GM18858 (cell line): Measurements from ENCODE around the gene SRGAP3.

ENCODE experiments used
- ATAC-seq: cut with Tn5 transposase; IDR thresholded peaks from one replicate; pipeline ENCODE4 v1.9.1; 2021; ENCODE audit not compliant: unreplicated experiment

The SRGAP3 gene

DNA sequence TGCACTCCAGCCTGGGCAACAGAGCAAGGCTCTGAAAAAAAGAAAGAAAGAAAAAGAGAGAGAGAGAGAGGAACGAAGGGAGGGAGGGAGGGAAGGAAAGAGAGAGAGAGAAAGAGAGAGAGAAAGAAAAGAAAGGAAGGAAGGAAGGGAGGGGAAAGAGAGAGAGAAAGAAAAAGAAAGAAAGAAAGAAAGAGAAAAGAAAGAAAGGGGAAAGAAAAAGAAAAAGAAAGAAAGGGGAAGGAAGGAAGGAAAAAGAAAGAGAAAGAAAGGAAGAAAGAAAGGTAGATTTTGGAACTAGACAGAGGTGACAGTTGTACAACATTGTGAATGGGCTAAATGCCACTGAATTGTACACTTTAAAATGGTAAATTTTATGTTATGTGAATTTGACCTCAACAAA lies 5.3 kb upstream of the SRGAP3 start:
- no peak for ATAC-seq

DNA sequence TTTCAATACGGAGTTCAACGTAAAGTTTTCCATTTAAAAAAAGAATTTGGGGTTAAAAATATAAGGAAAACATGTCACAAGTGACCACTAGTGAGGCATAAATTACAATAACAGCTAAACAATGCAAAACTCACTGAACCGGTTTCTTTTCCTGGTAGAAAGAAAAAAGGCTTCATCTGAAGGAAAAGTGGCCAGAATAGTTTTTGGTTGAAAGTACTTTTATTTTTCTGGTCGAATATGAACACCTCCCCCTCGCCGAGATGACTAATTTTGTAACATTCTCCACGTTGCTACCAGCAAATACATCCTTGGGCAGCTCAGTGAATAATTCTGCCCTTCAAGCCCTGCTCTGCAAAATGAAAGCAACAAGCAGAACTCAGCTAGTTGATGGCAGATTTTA lies 3.9 kb upstream of the SRGAP3 start:
- ATAC-seq: no peak

DNA sequence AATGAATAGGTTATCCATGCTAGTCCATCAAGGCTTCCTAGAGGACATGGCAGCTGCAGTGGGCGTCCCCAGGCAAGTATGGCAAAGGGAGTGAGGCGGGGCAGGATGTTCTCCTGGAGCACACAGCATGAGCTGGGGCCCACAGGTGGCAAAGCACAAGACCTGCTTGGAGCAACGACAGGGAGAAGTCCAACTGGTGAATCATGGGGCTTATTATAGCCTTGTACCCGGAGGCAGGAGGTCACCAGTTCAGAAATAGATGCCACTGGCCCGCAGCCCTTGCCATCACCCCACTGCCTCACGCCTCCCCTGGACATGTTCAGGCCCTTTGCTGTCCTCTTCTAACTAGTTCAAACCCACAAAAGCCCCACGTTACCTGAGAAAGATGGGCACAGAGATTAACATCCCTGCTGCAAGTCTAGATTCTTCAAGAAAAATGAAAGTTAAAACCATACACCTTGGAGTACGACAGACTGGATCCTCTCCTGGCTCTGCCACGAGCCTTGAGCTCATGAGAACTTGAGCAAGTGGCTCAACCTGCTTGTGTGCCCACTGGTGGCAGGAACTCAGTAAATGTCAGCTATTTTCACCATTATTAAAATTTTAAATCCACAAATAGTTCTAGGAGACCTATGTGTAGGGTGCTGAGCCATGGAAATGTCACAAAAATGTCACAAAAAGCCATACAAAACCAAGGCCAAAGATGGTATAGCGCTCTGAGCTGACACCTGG lies 1.8 kb upstream of the SRGAP3 start:
- ATAC-seq: no peak

- no peak for ATAC-seq
Observed at GRCh38 chr3:9250236-9250635, 790 bp upstream of the SRGAP3 start.

DNA sequence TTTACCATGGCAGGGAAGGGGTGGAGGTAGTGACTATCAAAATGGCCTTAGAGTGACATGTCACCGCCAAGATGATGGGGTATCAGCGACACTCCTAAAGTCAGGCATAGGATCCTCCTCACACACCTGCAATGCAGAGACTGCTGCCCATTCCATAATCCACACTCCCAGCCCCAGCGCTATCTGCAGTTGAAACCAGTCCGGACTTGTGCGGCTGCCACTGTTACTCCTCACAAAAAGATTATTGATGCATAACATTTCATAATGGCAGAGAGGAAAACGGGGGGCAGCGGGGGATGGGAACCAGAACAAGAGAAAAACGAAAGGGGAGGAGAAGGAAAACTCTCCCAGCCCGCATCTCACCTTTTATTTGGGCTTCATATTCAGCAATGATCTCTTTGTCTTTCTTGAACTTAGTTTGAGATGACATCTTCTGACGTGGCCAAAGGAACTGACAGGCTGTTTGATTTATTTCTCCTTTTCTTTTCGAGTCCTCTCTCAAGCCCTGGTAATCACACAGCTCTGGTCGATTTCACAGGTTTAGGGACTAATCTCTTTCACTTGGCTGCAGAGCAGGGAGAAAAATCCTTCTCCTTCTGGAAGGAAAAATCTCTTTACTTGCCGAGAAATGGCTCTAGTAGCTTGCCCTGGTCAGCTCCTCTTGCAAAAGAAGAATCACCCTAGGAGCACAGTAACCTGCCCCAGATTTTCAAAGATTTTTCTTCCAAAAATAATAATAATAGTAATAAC lies 749 bp downstream of the SRGAP3 start:
- ATAC-seq: no peak

DNA sequence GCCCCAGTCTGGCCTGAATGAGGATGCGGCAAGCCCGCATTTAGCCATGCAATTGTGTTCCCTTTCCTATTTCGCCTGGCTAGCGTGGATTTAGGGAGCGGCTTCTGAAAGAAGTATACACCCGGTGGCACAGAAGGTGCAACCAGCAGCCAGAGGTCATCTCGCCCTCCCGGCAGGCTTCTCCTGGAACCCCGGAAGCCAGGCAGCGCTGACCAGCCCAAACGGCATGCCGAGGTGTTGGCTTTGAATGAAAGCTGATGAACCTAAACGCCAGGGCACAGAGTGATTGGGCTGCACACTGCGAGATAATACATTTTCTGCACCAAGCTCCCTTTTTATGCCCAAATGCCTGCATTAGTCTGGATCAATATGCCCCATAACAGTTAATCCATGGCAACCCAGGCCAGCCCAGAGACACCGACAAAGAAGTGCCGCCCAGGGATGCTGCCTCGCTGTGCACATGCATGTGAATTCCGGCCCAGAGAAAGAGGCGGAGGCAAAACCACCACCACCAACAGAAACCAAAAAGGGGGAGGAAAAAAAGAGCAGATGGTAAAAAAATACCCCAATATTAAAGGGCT lies 1.4 kb downstream of the SRGAP3 start:
- ATAC-seq: no peak

DNA sequence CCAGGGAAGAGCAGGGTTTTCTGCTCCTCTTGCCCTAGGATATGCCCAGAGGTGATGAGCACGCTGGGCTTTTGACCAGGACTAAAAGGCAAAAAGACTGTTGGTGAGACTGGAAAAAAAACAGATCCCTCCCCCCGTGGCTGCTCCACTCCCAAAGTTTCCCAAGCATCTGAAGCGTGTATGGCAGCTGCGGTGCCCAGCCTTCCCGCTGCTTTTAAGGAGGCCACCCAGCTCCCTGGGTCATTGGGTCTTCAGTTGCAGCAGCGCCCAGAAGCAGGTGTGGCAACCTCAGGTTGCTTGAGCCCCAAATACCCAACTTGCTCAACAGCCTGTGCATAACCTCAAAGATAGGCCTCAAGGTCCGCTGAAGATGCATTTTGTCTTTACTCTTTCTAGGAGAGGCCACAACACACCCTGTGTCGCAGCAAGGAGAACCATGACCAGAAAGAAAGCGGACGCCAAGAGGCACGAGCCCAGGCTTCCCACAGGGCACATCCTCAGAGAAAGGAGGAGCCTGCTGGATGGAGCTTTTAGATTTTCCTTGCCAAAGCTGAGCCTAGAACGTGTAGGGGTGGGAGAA lies 2.0 kb downstream of the SRGAP3 start:
- no peak for ATAC-seq

DNA sequence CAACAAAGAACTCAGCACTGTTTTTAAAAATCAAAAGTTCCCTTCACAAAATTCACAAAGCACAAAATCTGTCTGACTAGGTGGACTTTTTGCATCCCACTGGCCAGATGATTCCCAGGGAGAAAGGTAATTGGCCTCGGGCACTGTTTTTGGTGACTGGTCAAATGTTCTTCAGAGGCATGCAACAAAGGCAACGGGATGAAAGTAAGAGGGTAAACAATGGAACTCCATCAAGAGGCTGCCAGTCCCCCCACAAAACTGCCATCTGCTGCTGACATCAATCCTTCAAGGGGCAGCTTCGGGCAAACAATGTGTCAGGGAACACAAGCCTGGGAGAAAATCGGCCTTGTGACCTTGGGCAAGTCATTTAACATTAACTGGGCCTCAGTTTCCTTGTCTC lies 3.3 kb downstream of the SRGAP3 start:
- ATAC-seq: no peak

DNA sequence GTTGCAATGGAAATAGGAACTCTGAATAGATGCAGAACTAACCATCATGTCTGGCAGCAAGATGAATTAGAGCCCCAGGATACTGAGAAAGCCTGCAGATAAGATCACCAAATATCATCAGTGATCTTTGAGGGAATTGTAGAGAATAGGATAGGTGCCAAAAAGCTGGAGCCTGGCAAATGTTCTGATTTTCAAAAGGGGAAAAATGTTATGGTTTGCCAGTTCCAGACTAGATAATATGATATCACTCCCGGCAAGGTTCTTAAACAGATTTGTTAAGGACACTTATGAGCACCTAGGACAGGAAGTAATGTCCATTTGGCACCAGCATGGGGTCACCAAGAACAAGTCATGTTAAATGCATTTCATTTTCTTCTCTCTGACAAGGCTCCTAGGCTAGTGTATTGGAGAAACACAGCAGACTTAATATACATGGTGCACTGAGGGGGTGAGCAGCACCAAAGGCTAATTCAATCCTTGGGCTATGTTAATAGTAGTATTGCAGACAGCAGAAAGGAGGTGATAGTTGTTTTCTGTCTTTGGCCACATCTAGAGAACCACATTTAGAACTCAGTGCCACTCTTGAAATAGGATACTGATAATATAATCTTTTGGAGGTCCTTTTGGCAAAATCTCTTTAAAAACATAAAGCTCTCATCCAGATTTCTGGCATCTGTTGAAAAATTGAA lies 4.8 kb downstream of the SRGAP3 start:
- ATAC-seq: no peak

DNA sequence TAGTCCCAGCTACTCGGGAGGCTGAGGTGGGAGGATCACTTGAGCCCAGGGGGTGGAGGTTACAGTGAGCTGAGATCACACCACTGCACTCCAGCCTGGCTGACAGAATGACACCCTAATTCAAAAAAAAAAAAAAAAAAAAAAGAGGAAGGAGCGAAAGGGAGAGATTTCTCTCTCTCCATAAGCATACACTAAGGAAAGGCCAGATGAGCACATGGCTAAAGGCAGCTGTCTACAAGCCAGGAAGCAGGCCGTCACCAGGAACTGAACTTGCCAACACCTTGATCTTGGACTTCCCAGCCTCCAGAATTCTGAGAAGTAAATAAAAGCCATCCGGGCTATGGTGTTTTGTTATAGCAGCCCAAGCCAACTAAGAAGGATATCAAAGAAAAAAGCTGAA lies 7.5 kb downstream of the SRGAP3 start:
- ATAC-seq: no peak

GRCh38 chr3:9239680-9240079 lies 9.8 kb downstream of the SRGAP3 start:
- ATAC-seq: no peak

DNA sequence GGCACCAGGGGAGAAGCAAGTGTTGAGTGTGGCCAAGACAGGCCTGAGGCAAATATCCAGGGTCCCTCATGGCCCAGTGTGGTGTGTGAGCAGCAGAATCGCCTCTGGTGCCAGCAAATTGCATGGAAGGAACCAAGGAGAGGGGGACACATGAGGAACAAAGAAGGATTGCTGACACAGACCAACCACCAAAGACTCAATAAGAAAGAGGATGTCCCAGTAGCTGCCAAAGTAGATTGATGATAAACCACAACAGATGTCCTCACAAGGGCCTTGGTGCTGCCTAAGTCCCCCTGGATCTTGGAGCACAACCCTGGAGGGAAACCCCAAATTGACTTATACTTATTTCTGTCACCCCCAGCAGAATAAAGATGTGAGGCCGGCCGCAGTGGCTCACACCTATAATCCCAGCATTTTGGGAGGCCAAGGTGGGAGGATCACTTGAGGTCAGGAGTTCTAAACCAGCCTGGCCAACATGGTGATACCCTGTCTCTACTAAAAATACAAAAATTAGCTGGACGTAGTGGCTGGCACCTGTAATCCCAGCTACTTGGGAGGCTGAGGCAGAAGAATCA lies 10.6 kb downstream of the SRGAP3 start:
- no peak for ATAC-seq

- no peak for ATAC-seq
Observed at GRCh38 chr3:9238276-9238675, 11.2 kb downstream of the SRGAP3 start.

- no peak for ATAC-seq
Observed at GRCh38 chr3:9233814-9234600, 15.4 kb downstream of the SRGAP3 start.

GRCh38 chr3:9233101-9233500 lies 16.3 kb downstream of the SRGAP3 start:
- ATAC-seq: no peak

DNA sequence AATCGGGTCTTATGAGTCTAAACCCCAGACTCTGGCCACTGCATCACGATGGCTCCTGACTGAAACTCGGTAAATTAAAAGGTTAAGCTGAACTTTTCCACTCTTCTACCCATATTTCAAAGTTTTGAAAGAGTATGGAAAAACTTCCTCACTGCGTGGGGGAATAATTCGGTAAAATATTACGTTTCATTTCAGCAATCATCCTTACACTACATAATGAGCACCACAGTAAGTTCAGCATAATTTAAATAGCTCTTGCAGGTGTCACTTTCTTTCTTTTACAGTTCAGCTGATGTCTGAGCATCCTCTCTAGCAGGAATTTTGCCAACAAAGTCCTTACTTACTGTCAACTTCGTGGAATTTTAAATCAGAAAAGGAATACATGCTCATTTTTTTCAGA lies 17.5 kb downstream of the SRGAP3 start:
- ATAC-seq: no peak

GRCh38 chr3:9231471-9231870 lies 18.0 kb downstream of the SRGAP3 start:
- no peak for ATAC-seq

GRCh38 chr3:9231006-9231405 lies 18.4 kb downstream of the SRGAP3 start:
- ATAC-seq: no peak

DNA sequence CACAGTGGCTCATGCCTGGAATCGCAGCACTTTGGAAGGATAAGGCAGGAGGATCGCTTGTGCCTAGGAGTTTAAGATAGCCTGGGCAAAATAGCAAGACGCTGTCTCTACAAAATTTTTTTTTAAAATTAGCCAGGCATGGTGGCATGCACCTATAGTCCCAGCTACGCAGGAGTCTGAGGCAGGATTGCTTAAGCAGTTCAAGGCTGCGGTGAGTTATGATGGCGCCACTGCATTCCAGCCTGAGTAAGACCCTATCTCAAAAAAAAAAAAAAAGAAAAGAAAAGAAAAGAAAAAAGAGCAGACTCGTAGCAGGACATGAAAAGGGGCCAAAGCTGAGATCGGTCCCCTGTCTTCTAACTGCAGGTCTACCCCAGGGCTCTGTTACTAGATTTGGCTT lies 18.9 kb downstream of the SRGAP3 start:
- no peak for ATAC-seq

DNA sequence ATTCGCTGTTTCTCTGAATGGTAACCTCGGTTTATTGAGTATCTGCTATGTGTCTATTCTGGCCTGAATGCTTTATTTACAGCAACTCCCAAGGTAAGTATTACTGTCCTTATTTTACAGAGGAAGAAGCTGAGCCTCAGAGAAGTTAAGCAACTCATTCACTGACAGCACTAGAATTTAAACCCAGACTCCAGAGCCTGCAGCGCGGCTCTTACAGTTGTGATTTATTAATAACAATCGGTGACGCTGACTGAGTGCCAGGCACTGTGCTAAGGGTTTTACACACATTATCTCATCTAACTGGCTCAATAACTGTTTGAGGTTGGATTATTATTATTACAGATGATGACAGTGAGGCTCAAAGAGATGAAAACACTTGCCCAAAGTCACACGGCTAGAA lies 19.6 kb downstream of the SRGAP3 start:
- no peak for ATAC-seq
